ENCODE data around the gene MYOG.

Gene MYOG

GRCh38 chr1:203035111-203036000 is 50.5 kb downstream of the MYOG start:
- TF ChIP-seq ZBTB7A (IDR thresholded peaks at IDR 0.05; ENCODE audit: low read depth) (no peak), FOXM1 (IDR thresholded peaks at IDR 0.05; ENCODE audit: borderline replicate concordance, low read depth) (no peak), TAF1 (IDR thresholded peaks at IDR 0.05; ENCODE audit: low read depth) (no peak), EGR1 (IDR thresholded peaks at IDR 0.05) (no peak), CREB1 (IDR thresholded peaks at IDR 0.05; ENCODE audit: low read depth) (no peak), RAD21 (IDR thresholded peaks at IDR 0.05; ENCODE audit: low read depth) (no peak), TCF12 (IDR thresholded peaks at IDR 0.05; ENCODE audit: low read depth) (no peak), CEBPB (IDR thresholded peaks at IDR 0.05) (no peak), REST (IDR thresholded peaks at IDR 0.05; ENCODE audit: low read depth) (no peak), MAX (IDR thresholded peaks at IDR 0.05) (no peak), TEAD4 (IDR thresholded peaks at IDR 0.05) (no peak), EP300 (IDR thresholded peaks at IDR 0.05; ENCODE audit: borderline replicate concordance) (no peak), YY1 (IDR thresholded peaks at IDR 0.05; ENCODE audit: low read depth) (no peak), USF1 (IDR thresholded peaks at IDR 0.05) (no peak), NFIC (IDR thresholded peaks at IDR 0.05) (no peak)

GRCh38 chr1:203034422-203035110 is 51.2 kb downstream of the MYOG start:
- no peak for TF ChIP-seq NFIC (IDR thresholded peaks at IDR 0.05)
- no peak for TF ChIP-seq YY1 (IDR thresholded peaks at IDR 0.05; ENCODE audit: low read depth)
- TF ChIP-seq ZBTB7A (IDR thresholded peaks at IDR 0.05; ENCODE audit: low read depth) = no peak
- TF ChIP-seq EP300 (IDR thresholded peaks at IDR 0.05; ENCODE audit: borderline replicate concordance) = no peak

GRCh38 chr1:203033917-203034316 is 51.9 kb downstream of the MYOG start:
- TF ChIP-seq TEAD4 (IDR thresholded peaks at IDR 0.05) (no peak), CREB1 (IDR thresholded peaks at IDR 0.05; ENCODE audit: low read depth) (no peak), TAF1 (IDR thresholded peaks at IDR 0.05; ENCODE audit: low read depth) (no peak), CEBPB (IDR thresholded peaks at IDR 0.05) (no peak), USF1 (IDR thresholded peaks at IDR 0.05) (no peak), REST (IDR thresholded peaks at IDR 0.05; ENCODE audit: low read depth) (no peak), ZBTB7A (IDR thresholded peaks at IDR 0.05; ENCODE audit: low read depth) (no peak), NFIC (IDR thresholded peaks at IDR 0.05) (no peak), YY1 (IDR thresholded peaks at IDR 0.05; ENCODE audit: low read depth) (no peak), EP300 (IDR thresholded peaks at IDR 0.05; ENCODE audit: borderline replicate concordance) (no peak), MAX (IDR thresholded peaks at IDR 0.05) (no peak), EGR1 (IDR thresholded peaks at IDR 0.05) (no peak)

GRCh38 chr1:203033287-203033686 is 52.5 kb downstream of the MYOG start:
- TF ChIP-seq ZBTB7A (IDR thresholded peaks at IDR 0.05; ENCODE audit: low read depth) (no peak), NFIC (IDR thresholded peaks at IDR 0.05) (no peak), CEBPB (IDR thresholded peaks at IDR 0.05) (no peak), MAX (IDR thresholded peaks at IDR 0.05) (no peak)

All from Ishikawa (cell line).